GM21529 (cell line): ENCODE measurements around the gene MLPH.

Experiments used
- ATAC-seq: cut with Tn5 transposase; IDR thresholded peaks from one replicate; pipeline ENCODE4 v1.9.1; 2021; ENCODE audit not compliant: unreplicated experiment

The MLPH gene

GRCh38 chr2:237478979-237479378 is 8.1 kb upstream of the MLPH start:
- no peak for ATAC-seq

- no peak for ATAC-seq
Observed at GRCh38 chr2:237479747-237480146, 7.3 kb upstream of the MLPH start.

GRCh38 chr2:237480556-237480955 is 6.5 kb upstream of the MLPH start:
- no peak for ATAC-seq

- ATAC-seq = no peak
Observed at GRCh38 chr2:237480988-237481525, 6.0 kb upstream of the MLPH start.

GRCh38 chr2:237482485-237482884 is 4.6 kb upstream of the MLPH start:
- ATAC-seq = no peak

GRCh38 chr2:237483018-237483731 is 3.9 kb upstream of the MLPH start:
- no peak for ATAC-seq

- no peak for ATAC-seq
Observed at GRCh38 chr2:237485304-237485703, 1.7 kb upstream of the MLPH start.

- ATAC-seq = no peak
Observed at GRCh38 chr2:237485844-237486243, 1.2 kb upstream of the MLPH start.

- no peak for ATAC-seq
Observed at GRCh38 chr2:237486334-237486818, 675 bp upstream of the MLPH start.

GRCh38 chr2:237487496-237487895 is 445 bp downstream of the MLPH start:
- no peak for ATAC-seq

- no peak for ATAC-seq
Observed at GRCh38 chr2:237488295-237488694, 1.2 kb downstream of the MLPH start.

GRCh38 chr2:237488901-237489860 is 2.1 kb downstream of the MLPH start:
- no peak for ATAC-seq

GRCh38 chr2:237490009-237490711 is 3.1 kb downstream of the MLPH start:
- ATAC-seq = no peak

- no peak for ATAC-seq
Observed at GRCh38 chr2:237490795-237491194, 3.7 kb downstream of the MLPH start.

- ATAC-seq = no peak
Observed at GRCh38 chr2:237491515-237492118, 4.6 kb downstream of the MLPH start.

- ATAC-seq = no peak
Observed at GRCh38 chr2:237492137-237492890, 5.3 kb downstream of the MLPH start.

- ATAC-seq = no peak
Observed at GRCh38 chr2:237494066-237494465, 7.0 kb downstream of the MLPH start.

- no peak for ATAC-seq
Observed at GRCh38 chr2:237495521-237496117, 8.6 kb downstream of the MLPH start.

GRCh38 chr2:237496428-237496827 is 9.4 kb downstream of the MLPH start:
- ATAC-seq = no peak
